Vagina (tissue), 2 donors: Measurements from ENCODE around the gene VIPR1.

Source experiments
- POLR2AphosphoS5 ChIP-seq, 2 donors: sonication (generic); formaldehyde crosslinking; IDR thresholded peaks; one replicate each; pipeline ENCODE4 v1.9.0; 2017; ENCODE audit warnings: antibody characterized with exemption in 2 of 2, mild to moderate bottlenecking in 2 of 2, low read depth in 1 of 2; ENCODE audit not compliant: insufficient read depth in 1 of 2
- TF ChIP-seq, protein P1 (sequence below), 3 experiments: fragments of 450-650 bp in 2 of 3; fragments of 200-600 bp in 1 of 3; sonication (generic) in 1 of 3; IDR thresholded peaks; one replicate each; pipeline ENCODE4 v1.5.1; 2017 to 2019; ENCODE audit warnings: antibody characterized with exemption in 3 of 3, mild to moderate bottlenecking in 2 of 3, moderate library complexity in 2 of 3

- TF ChIP-seq, protein P1, sequence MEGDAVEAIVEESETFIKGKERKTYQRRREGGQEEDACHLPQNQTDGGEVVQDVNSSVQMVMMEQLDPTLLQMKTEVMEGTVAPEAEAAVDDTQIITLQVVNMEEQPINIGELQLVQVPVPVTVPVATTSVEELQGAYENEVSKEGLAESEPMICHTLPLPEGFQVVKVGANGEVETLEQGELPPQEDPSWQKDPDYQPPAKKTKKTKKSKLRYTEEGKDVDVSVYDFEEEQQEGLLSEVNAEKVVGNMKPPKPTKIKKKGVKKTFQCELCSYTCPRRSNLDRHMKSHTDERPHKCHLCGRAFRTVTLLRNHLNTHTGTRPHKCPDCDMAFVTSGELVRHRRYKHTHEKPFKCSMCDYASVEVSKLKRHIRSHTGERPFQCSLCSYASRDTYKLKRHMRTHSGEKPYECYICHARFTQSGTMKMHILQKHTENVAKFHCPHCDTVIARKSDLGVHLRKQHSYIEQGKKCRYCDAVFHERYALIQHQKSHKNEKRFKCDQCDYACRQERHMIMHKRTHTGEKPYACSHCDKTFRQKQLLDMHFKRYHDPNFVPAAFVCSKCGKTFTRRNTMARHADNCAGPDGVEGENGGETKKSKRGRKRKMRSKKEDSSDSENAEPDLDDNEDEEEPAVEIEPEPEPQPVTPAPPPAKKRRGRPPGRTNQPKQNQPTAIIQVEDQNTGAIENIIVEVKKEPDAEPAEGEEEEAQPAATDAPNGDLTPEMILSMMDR (IDR thresholded peaks at IDR 0.05) = no peak
- TF ChIP-seq POLR2AphosphoS5 (IDR thresholded peaks at IDR 0.05; ENCODE audit: insufficient read depth in 1 of 2, low read depth in 1 of 2) = no peak
Observed at GRCh38 chr3:42524751-42525150, 22.3 kb downstream of the VIPR1 start.
